Stimulated activated naive CD8-positive, alpha-beta T cell treated with anti-CD3 and anti-CD28 coated beads, Interleukin-15, Interleukin-2, amounts not matched to agents 100 ng/mL and 50 ng/mL, for 24 hours (primary cell): ENCODE results near the gene ZNF212.
A peak's percentile ranks its signal among the peaks of the same experiment; 100 is the strongest.
"Not testable (repeated sequence)": the region's sequence is repeated elsewhere in the genome, so short reads cannot be mapped to it uniquely, and the experiment has no call there.

Experiments used
- H3K27ac Mint-ChIP-seq: one replicate; pipeline ENCODE4 v1.8.0; 2021; ENCODE audit warnings: mild to moderate bottlenecking, mixed read lengths
- H3K27me3 Mint-ChIP-seq: one replicate; pipeline ENCODE4 v1.8.0; 2021; ENCODE audit warnings: mixed read lengths
- H3K36me3 Mint-ChIP-seq: one replicate; pipeline ENCODE4 v1.8.0; 2021; ENCODE audit warnings: low read depth, mixed read lengths
- H3K4me1 Mint-ChIP-seq: one replicate; pipeline ENCODE4 v1.8.0; 2021; ENCODE audit warnings: low read depth, mixed read lengths
- H3K4me3 Mint-ChIP-seq: one replicate; pipeline ENCODE4 v1.8.0; 2021; ENCODE audit warnings: mild to moderate bottlenecking, mixed read lengths
- H3K9me3 Mint-ChIP-seq: one replicate; pipeline ENCODE4 v1.8.0; 2021; ENCODE audit warnings: mixed read lengths

The ZNF212 gene

DNA sequence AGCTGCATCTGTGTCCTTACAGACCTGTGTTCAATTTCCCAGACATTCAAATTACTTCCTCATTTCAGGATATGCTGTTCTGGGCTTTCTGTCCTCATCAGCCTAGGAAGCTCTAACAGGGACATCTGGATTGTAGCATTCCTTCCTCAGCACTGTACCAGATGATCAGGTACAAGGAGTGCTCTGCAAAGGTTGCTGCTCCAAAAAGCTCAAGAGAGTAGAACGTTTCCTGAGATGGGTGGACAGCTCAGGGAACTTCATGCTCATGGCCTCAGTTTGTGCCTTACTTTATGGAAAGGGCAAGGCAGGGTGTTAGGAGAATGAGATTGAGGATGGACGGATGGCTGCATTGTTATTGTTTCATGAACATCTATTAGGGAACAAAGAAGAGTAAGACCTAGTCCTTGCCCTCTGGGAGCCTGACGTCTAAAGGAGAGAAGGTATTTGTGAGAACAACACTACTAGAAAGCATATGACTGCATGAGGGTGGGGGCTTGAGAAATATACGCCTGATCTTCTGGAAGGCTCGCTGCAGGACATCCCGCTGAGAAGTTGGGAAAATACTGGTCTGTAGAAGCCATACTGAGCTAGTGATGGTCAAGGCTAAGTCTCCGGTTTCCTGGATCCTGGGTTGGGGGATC is 10.5 kb upstream of the ZNF212 start:
- H3K4me1 Mint-ChIP-seq, result no peaks in the 10 kb centered on the region
- peaks cover 15% of the 10 kb centered on the region for H3K36me3 Mint-ChIP-seq
- no peaks in the 10 kb centered on the region for H3K9me3 Mint-ChIP-seq
- peaks cover 14% of the 10 kb centered on the region for H3K27me3 Mint-ChIP-seq
- no peak overlapping the region for H3K4me3 Mint-ChIP-seq
- no peak overlapping the region for H3K27ac Mint-ChIP-seq

- H3K27me3 Mint-ChIP-seq, result peaks cover 17% of the 10 kb centered on the region
- H3K27ac Mint-ChIP-seq, result no peak overlapping the region
- no peaks in the 10 kb centered on the region for H3K4me1 Mint-ChIP-seq
- no peak overlapping the region for H3K4me3 Mint-ChIP-seq
- H3K36me3 Mint-ChIP-seq, result peaks cover 15% of the 10 kb centered on the region
- H3K9me3 Mint-ChIP-seq, result no peaks in the 10 kb centered on the region
Measured at GRCh38 chr7:149229526-149229925, 9.9 kb upstream of the ZNF212 start.

DNA sequence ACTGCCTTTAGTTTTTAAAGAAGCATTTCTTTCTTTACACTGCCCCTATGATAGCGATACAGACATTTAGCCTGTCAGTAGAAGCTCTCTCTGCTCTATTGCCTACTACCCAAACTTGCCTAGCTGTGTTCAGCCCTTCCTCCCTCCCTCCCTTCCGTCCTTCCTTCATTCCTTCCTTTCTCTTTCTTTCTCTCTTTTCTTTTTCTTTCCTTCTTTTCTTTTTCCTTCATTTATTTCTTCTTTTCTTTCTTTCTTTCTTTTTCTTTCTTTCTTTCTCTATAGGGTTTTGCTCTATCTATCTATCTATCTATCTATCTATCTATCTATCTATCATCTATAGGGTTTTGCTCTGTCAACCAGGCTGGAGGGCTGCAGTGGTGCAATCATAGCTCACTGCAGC is 7.1 kb upstream of the ZNF212 start:
- no peaks in the 10 kb centered on the region for H3K9me3 Mint-ChIP-seq
- H3K27me3 Mint-ChIP-seq, result peaks cover 25% of the 10 kb centered on the region
- no peak overlapping the region for H3K27ac Mint-ChIP-seq
- no peaks in the 10 kb centered on the region for H3K4me1 Mint-ChIP-seq
- H3K4me3 Mint-ChIP-seq, result no peak overlapping the region
- H3K36me3 Mint-ChIP-seq, result no peaks in the 10 kb centered on the region

DNA sequence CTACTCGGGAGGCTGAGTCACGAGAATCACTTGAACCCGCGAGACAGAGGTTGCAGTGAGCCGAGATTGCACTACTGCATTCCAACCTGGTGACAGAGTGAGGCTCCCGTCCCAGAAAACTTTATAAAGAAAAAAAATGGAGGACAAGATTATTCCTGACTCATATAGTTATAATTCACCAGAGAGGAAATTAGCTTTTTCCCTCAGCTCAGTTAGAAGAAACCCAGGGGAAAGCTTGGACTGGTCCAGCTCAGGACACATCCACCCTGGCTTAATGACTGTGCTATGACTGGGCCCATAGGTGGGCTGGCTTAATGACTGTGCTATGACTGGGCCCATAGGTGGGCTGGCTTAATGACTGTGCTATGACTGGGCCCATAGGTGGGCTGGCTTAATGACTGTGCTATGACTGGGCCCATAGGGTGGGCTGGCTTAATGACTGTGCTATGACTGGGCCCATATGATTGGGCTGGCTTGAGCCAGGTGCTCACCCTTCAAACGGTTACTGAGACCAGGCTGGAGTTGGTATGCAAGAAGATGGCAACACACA is 5.7 kb upstream of the ZNF212 start:
- H3K9me3 Mint-ChIP-seq, H3K4me3 Mint-ChIP-seq: not testable (repeated sequence)

DNA sequence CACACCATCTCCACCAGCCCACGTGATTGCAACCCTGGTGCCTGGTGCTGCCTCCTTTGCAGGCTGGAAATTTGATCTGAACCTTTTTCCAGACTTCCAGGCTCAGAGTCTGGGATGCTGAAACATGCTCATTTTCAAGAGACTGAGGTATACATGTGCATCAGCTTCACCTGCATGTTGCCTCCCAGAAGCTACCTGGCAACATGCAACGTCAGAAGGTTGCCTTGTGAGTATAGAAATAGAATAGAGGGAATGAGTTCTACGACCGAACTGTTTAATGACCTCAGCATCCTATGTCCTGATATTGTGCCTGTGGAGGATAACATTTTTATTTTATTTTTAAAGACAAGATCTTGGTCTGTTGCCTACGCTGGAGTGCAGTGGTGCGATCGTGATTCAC is 1.9 kb upstream of the ZNF212 start:
- peaks cover 12% of the 10 kb centered on the region for H3K36me3 Mint-ChIP-seq
- H3K4me3 Mint-ChIP-seq, result no peak overlapping the region
- H3K4me1 Mint-ChIP-seq, result peaks cover 35% of the 10 kb centered on the region
- peaks cover 2% of the 10 kb centered on the region for H3K9me3 Mint-ChIP-seq
- H3K27ac Mint-ChIP-seq, result no peak overlapping the region
- H3K27me3 Mint-ChIP-seq, result peaks cover 22% of the 10 kb centered on the region

More for the DNA sequence above, 5.7 kb upstream of the ZNF212 start:
- not testable (repeated sequence) for H3K36me3 Mint-ChIP-seq, H3K4me1 Mint-ChIP-seq, H3K27ac Mint-ChIP-seq
- H3K27me3 Mint-ChIP-seq, result peaks cover 25% of the 10 kb centered on the region

DNA sequence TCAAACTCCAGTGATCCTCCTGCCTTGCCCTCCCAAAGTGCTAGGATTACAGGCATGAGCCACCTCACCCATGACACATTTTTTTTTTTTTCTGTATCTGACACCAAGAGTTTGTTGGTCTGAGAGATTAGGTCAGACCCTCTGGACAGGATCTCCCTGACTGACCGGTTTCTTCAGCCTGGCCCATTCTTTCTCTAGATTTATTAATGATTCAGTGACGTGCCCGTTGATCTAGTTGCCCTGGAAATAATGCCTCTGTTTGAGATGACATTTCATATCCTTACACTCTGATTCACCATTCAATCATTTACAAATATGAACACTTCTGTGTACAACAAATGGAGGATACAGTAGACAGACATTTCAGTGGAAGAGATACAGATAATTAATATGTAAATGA is 1.4 kb upstream of the ZNF212 start:
- Mint-ChIP-seq H3K27me3 (peaks cover 16% of the 10 kb centered on the region), H3K4me3 (peak overlapping the region; percentile 96), H3K4me1 (peaks cover 40% of the 10 kb centered on the region), H3K9me3 (peaks cover 7% of the 10 kb centered on the region), H3K36me3 (peaks cover 17% of the 10 kb centered on the region), H3K27ac (peak overlapping the region; percentile 95)

- peaks cover 8% of the 10 kb centered on the region for H3K27me3 Mint-ChIP-seq
- H3K4me3 Mint-ChIP-seq, result peak overlapping the region; percentile 96
- H3K9me3 Mint-ChIP-seq, result peaks cover 7% of the 10 kb centered on the region
- peak overlapping the region; percentile 17 for H3K27ac Mint-ChIP-seq
- peaks cover 62% of the 10 kb centered on the region for H3K4me1 Mint-ChIP-seq
- peaks cover 21% of the 10 kb centered on the region for H3K36me3 Mint-ChIP-seq
Measured at GRCh38 chr7:149240637-149241036, 1.2 kb downstream of the ZNF212 start.

- Mint-ChIP-seq H3K4me3 (peak overlapping the region; percentile 96), H3K27me3 (peaks cover 4% of the 10 kb centered on the region), H3K27ac (no peak overlapping the region), H3K4me1 (peaks cover 72% of the 10 kb centered on the region), H3K36me3 (peaks cover 26% of the 10 kb centered on the region), H3K9me3 (peaks cover 7% of the 10 kb centered on the region)
Measured at GRCh38 chr7:149241696-149242095, 2.2 kb downstream of the ZNF212 start.

DNA sequence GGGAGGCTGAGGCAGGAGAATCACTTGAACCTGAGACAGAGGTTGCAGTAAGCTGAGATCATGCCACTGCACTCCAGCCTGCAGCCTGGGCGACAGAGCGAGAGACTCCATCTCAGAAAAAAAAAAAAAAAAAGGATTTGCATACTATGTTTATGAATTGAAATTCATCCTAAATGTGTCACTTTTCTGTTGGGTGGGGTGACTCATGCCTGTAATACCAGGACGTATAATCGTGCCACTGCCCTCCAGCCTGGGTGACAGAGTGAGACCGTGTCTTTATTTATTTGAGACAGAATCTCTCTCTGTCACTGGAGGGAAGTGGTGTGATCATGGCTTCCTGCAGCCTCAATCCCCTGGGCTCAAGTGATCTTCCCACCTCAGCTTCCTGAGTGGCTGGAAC is 5.8 kb downstream of the ZNF212 start:
- Mint-ChIP-seq H3K4me3 (peak overlapping the region; percentile 59), H3K27ac (peak overlapping the region; percentile 95), H3K9me3 (peaks cover 7% of the 10 kb centered on the region), H3K4me1 (peaks cover 90% of the 10 kb centered on the region), H3K27me3 (no peaks in the 10 kb centered on the region), H3K36me3 (peaks cover 45% of the 10 kb centered on the region)

DNA sequence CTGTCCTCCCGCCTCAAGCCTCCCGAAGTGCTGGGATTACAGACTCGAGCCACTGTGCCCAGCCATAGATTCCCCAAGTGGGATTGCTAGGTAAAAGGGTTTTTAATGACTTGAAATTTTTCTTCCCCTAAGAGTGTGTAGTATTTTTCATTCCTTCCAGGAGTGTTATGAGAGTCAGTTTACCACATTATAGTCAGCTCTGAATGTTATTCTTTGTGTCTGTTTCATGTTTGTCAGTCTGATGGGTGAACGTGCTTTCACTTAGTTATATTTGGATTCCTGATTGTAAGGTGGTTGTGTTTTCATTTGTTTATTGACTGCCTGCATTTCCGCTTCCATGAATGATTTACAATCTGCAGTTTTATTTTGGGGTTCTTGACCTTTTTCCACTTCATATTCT is 6.3 kb downstream of the ZNF212 start:
- H3K36me3 Mint-ChIP-seq, result peaks cover 47% of the 10 kb centered on the region
- H3K4me3 Mint-ChIP-seq, result peak overlapping the region; percentile 59
- peaks cover 90% of the 10 kb centered on the region for H3K4me1 Mint-ChIP-seq

DNA sequence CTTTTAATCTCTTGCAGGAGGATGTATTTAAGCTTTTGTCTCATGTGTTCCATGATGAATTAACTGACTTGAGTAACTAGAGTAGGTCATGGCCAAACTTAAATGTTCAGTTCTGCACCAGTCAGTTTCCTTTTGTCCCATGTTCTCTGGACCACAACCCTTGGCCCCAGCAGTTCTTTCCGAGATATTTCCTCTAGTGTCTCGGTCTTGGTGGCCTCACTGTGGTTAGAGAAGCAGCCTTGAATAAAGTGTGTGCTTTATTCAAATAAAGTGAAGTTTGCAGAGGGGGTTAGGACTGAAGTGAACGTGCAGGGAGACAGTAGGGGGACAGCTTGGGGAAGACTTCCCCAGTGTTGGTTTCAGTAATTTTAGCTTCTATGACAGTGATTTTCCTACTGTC is 9.3 kb downstream of the ZNF212 start:
- Mint-ChIP-seq H3K27me3 (no peaks in the 10 kb centered on the region), H3K4me1 (peaks cover 68% of the 10 kb centered on the region), H3K27ac (peak overlapping the region; percentile 99), H3K4me3 (peak overlapping the region; percentile 68), H3K36me3 (peaks cover 54% of the 10 kb centered on the region), H3K9me3 (no peaks in the 10 kb centered on the region)

More for the DNA sequence above, 6.3 kb downstream of the ZNF212 start:
- Mint-ChIP-seq H3K27me3 (no peaks in the 10 kb centered on the region), H3K9me3 (peaks cover 7% of the 10 kb centered on the region), H3K27ac (peak overlapping the region; percentile 95)

DNA sequence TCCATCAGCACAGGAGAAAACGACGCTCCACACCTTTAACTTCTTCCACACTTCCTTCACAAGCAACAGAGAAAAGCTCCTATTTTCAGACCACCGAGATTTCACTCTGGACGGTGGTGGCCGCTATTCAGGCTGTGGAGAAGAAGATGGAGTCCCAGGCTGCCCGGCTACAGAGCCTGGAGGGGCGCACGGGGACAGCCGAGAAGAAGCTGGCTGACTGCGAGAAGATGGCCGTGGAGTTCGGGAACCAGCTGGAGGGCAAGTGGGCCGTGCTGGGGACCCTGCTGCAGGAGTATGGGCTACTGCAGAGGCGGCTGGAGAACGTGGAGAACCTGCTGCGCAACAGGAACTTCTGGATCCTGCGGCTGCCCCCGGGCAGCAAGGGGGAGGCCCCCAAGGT is 10.7 kb downstream of the ZNF212 start:
- H3K4me1 Mint-ChIP-seq, result peaks cover 55% of the 10 kb centered on the region
- not testable (repeated sequence) for H3K27me3 Mint-ChIP-seq, H3K9me3 Mint-ChIP-seq, H3K4me3 Mint-ChIP-seq
- peaks cover 56% of the 10 kb centered on the region for H3K36me3 Mint-ChIP-seq
- H3K27ac Mint-ChIP-seq, result peak overlapping the region; percentile 76

DNA sequence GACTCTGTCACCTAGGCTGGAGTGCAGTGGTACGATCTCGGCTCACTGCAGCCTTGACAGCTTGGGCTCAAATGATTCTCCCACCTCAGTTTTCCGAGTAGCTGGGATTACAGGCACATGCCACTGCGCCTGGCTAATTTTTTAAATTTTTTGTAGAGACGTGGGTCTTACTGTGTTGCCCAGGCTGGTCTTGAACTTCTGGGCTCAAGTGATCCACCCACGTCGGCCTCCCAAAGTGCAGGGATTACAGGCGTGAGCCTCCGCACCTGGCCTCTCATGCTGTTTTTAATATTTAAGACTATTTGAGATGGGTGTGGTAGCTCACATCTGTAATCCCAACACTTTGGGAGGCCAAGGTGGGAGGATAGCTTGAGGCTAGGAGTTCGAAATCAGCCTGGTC is 12.1 kb downstream of the ZNF212 start:
- not testable (repeated sequence) for H3K9me3 Mint-ChIP-seq, H3K27me3 Mint-ChIP-seq, H3K4me3 Mint-ChIP-seq, H3K27ac Mint-ChIP-seq
- Mint-ChIP-seq H3K4me1 (peaks cover 42% of the 10 kb centered on the region), H3K36me3 (peaks cover 59% of the 10 kb centered on the region)

DNA sequence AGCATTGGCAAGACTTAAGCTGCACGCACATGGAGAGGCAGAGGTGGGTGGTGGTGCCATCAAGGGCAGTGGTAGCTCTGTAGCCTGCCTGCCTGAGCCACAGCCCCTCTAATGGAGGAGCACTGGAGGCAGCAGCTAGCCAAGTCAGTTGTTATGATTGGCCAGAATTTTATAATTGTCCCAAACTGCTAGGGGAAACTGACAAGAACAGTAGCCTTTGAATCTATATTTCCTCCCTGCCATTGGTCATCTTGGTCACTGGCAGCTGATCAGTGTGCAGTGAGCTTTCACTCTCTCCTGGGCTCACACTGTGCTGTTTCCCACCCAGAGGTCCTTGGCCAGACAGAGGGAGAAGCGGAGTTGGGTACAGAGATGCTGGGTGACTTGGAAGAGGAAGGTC is 12.9 kb downstream of the ZNF212 start:
- no peaks in the 10 kb centered on the region for H3K27me3 Mint-ChIP-seq

GRCh38 chr7:149253665-149254064 is 14.2 kb downstream of the ZNF212 start:
- H3K27ac Mint-ChIP-seq, result no peak overlapping the region
- H3K27me3 Mint-ChIP-seq, result no peaks in the 10 kb centered on the region
- H3K9me3 Mint-ChIP-seq, result no peaks in the 10 kb centered on the region
- H3K4me1 Mint-ChIP-seq, result peaks cover 24% of the 10 kb centered on the region
- H3K4me3 Mint-ChIP-seq, result no peak overlapping the region
- peaks cover 55% of the 10 kb centered on the region for H3K36me3 Mint-ChIP-seq

More for the DNA sequence above, 12.9 kb downstream of the ZNF212 start:
- Mint-ChIP-seq H3K36me3 (peaks cover 59% of the 10 kb centered on the region), H3K9me3 (no peaks in the 10 kb centered on the region), H3K27ac (no peak overlapping the region), H3K4me1 (peaks cover 34% of the 10 kb centered on the region), H3K4me3 (no peak overlapping the region)
